Uterus (tissue), 2 donors: ENCODE measurements around the gene SF1.

Experiments
- CTCF ChIP-seq, 4 experiments: fragments of 200-600 bp in 2 of 4; fragments of 450-650 bp in 2 of 4; sonication (generic) in 2 of 4; IDR thresholded peaks; one replicate each; pipeline ENCODE4 v1.5.1; 2016 to 2019; ENCODE audit warnings: antibody characterized with exemption in 4 of 4, mild to moderate bottlenecking in 2 of 4, moderate library complexity in 1 of 4
- POLR2A ChIP-seq, 2 donors: fragments of 450-650 bp; IDR thresholded peaks; one replicate each; pipeline ENCODE4 v1.6.1; 2016; ENCODE audit warnings: antibody characterized with exemption in 2 of 2, mild to moderate bottlenecking in 1 of 2, moderate library complexity in 1 of 2

- TF ChIP-seq CTCF (IDR thresholded peaks at IDR 0.05), result no peak
- TF ChIP-seq POLR2A (IDR thresholded peaks at IDR 0.05), result no peak
Measured at GRCh38 chr11:64771861-64772260, 6.5 kb downstream of the SF1 start.
